ENCODE data around the gene AMH. TPM values are rescaled to one million over a fixed set of nuclear protein-coding genes. Genes with fewer than 3 reads are reported as not detected.

The AMH gene
- total RNA-seq, 1 experiment from 2014 or later = 21.9 TPM

- in situ Hi-C loops (cut with HindIII; ENCODE audit: low pct_unique_long_range_greater_than_20kb, low sequenced_read_pairs) (no loop called here), intact Hi-C loops (cut with micrococcal nuclease; ENCODE audit: unreplicated experiment) (no loop called here)
- H3K4me3 ChIP-seq (ENCODE audit: low read depth in 2 of 2, low read length in 2 of 2) = no peak overlapping the region
- no TSS peak for BruUV-seq (replicated peaks)
- TF ChIP-seq SIN3A (IDR thresholded peaks at IDR 0.05; ENCODE audit: borderline replicate concordance, insufficient read depth, low read depth, low read length) = no peak
- no peak for TF ChIP-seq TCF7L2 (IDR thresholded peaks at IDR 0.05; ENCODE audit: low read depth, low read length)
- TF ChIP-seq CTCF (IDR thresholded peaks at IDR 0.05) = no peak
- TF ChIP-seq, protein P1, sequence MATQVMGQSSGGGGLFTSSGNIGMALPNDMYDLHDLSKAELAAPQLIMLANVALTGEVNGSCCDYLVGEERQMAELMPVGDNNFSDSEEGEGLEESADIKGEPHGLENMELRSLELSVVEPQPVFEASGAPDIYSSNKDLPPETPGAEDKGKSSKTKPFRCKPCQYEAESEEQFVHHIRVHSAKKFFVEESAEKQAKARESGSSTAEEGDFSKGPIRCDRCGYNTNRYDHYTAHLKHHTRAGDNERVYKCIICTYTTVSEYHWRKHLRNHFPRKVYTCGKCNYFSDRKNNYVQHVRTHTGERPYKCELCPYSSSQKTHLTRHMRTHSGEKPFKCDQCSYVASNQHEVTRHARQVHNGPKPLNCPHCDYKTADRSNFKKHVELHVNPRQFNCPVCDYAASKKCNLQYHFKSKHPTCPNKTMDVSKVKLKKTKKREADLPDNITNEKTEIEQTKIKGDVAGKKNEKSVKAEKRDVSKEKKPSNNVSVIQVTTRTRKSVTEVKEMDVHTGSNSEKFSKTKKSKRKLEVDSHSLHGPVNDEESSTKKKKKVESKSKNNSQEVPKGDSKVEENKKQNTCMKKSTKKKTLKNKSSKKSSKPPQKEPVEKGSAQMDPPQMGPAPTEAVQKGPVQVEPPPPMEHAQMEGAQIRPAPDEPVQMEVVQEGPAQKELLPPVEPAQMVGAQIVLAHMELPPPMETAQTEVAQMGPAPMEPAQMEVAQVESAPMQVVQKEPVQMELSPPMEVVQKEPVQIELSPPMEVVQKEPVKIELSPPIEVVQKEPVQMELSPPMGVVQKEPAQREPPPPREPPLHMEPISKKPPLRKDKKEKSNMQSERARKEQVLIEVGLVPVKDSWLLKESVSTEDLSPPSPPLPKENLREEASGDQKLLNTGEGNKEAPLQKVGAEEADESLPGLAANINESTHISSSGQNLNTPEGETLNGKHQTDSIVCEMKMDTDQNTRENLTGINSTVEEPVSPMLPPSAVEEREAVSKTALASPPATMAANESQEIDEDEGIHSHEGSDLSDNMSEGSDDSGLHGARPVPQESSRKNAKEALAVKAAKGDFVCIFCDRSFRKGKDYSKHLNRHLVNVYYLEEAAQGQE (IDR thresholded peaks at IDR 0.05; ENCODE audit: insufficient read depth in 1 of 2, low read depth in 2 of 2, low read length in 1 of 2) = no peak
- TF ChIP-seq POLR2AphosphoS5 (IDR thresholded peaks at IDR 0.05; ENCODE audit: low read depth, low read length) = no peak
- no peaks in the 10 kb centered on the region for H3K4me1 ChIP-seq (ENCODE audit: control insufficient read depth, insufficient read depth, low read length)
- no peaks in the 10 kb centered on the region for H3K9me3 ChIP-seq (ENCODE audit: control insufficient read depth, insufficient read depth, low read depth, low read length)
- ATAC-seq (no peak), DNase-seq (ENCODE audit: low read depth, low spot score) (no peak)
- ChIA-PET POLR2A (no interaction called here), CTCF (no interaction called here)
- no peaks in the 10 kb centered on the region for H3K27me3 ChIP-seq (ENCODE audit: control insufficient read depth, insufficient read depth, low read length)
- H3K27ac ChIP-seq (ENCODE audit: low read length) = no peak overlapping the region
- no peaks in the 10 kb centered on the region for H3K36me3 ChIP-seq (ENCODE audit: control insufficient read depth, insufficient read depth, low read length)
Measured at GRCh38 chr19:2286402-2287140, 37.4 kb downstream of the AMH start.

DNA sequence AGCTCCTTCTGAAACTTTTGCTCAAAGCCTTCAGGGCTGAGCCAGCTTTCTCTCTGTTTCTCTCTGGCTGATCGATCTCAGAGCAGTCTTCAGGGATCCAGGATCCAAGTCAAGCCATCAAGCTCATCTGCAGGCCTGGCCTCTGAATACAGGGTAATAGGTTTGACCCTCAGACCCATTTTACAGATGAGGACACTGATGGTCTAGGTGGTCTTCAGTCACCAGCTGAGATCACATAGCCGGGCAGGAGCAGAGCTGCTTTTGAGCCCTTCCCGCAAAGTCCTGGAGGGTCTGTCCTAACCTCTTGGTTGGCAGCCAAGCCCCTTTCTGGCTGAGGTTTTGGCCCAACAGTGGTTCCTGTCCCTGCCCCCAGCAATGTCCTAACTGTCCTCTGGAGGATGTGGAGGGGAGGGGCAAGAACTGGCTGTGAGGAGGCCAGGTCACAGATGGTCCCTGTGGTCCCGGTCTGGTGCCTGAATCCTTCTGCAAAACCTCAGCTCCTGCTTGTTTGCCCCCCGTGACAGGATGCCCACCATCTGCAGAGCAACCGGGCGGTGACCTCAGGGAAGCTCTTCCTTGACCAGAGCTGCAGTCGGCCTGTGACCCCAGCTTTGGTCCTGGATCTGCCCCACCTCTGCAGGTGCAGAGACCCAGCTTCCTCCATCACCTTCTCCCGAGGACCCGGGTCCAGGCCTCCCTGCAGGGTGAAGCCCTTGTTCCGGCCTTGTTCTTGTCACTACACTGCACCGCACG is 38.6 kb downstream of the AMH start:
- TF ChIP-seq, protein P1 (IDR thresholded peaks at IDR 0.05; ENCODE audit: insufficient read depth in 1 of 2, low read depth in 2 of 2, low read length in 1 of 2) = no peak
- TF ChIP-seq SIN3A (IDR thresholded peaks at IDR 0.05; ENCODE audit: borderline replicate concordance, insufficient read depth, low read depth, low read length) (no peak), POLR2AphosphoS5 (IDR thresholded peaks at IDR 0.05; ENCODE audit: low read depth, low read length) (no peak), TCF7L2 (IDR thresholded peaks at IDR 0.05; ENCODE audit: low read depth, low read length) (no peak), CTCF (IDR thresholded peaks at IDR 0.05) (no peak)
- no peaks in the 10 kb centered on the region for H3K9me3 ChIP-seq (ENCODE audit: control insufficient read depth, insufficient read depth, low read depth, low read length)
- in situ Hi-C loops (cut with HindIII; ENCODE audit: low pct_unique_long_range_greater_than_20kb, low sequenced_read_pairs) (no loop called here), intact Hi-C loops (cut with micrococcal nuclease; ENCODE audit: unreplicated experiment) (no loop called here)
- no peaks in the 10 kb centered on the region for H3K4me1 ChIP-seq (ENCODE audit: control insufficient read depth, insufficient read depth, low read length)
- H3K4me3 ChIP-seq (ENCODE audit: low read depth in 2 of 2, low read length in 2 of 2) = no peak overlapping the region
- no peaks in the 10 kb centered on the region for H3K36me3 ChIP-seq (ENCODE audit: control insufficient read depth, insufficient read depth, low read length)
- CTCF ChIA-PET = no interaction called here
- DNase-seq (ENCODE audit: low read depth, low spot score) = no peak
- BruUV-seq (replicated peaks) = no TSS peak
- H3K27me3 ChIP-seq (ENCODE audit: control insufficient read depth, insufficient read depth, low read length) = no peaks in the 10 kb centered on the region
- ATAC-seq = no peak
- POLR2A ChIA-PET = interaction anchor here (0.6 kb wide), 1 partner anchor 138 kb away, joined by 4 read pairs; no protein-coding TSS in a partner anchor
- no peak overlapping the region for H3K27ac ChIP-seq (ENCODE audit: low read length)
